Ishikawa (cell line): ENCODE results near the gene HHIP.

ENCODE experiments used
- CEBPB ChIP-seq: IDR thresholded peaks from 2 replicates; pipeline ENCODE4 v1.6.1; 2012
- CREB1 ChIP-seq: IDR thresholded peaks from 2 replicates; pipeline ENCODE4 v1.6.1; 2012; ENCODE audit warnings: low read depth
- EGR1 ChIP-seq: IDR thresholded peaks from 2 replicates; pipeline ENCODE4 v1.6.1; 2012
- EP300 ChIP-seq: IDR thresholded peaks from 2 replicates; pipeline ENCODE4 v1.6.1; 2012; ENCODE audit warnings: borderline replicate concordance
- FOXM1 ChIP-seq: IDR thresholded peaks from 2 replicates; pipeline ENCODE4 v1.6.1; 2012; ENCODE audit warnings: low read depth, borderline replicate concordance
- MAX ChIP-seq: IDR thresholded peaks from 2 replicates; pipeline ENCODE4 v1.6.1; 2012
- NFIC ChIP-seq: IDR thresholded peaks from 2 replicates; pipeline ENCODE4 v1.6.1; 2012
- RAD21 ChIP-seq: IDR thresholded peaks from 2 replicates; pipeline ENCODE4 v1.6.1; 2012; ENCODE audit warnings: low read depth
- REST ChIP-seq: IDR thresholded peaks from 2 replicates; pipeline ENCODE4 v1.6.1; 2012; ENCODE audit warnings: low read depth, mild to moderate bottlenecking
- TAF1 ChIP-seq: IDR thresholded peaks from 2 replicates; pipeline ENCODE4 v1.6.1; 2012; ENCODE audit warnings: low read depth, mild to moderate bottlenecking
- TCF12 ChIP-seq: IDR thresholded peaks from 2 replicates; pipeline ENCODE4 v1.6.1; 2012; ENCODE audit warnings: low read depth
- TEAD4 ChIP-seq: IDR thresholded peaks from 2 replicates; pipeline ENCODE4 v1.6.1; 2012
- USF1 ChIP-seq: IDR thresholded peaks from 2 replicates; pipeline ENCODE4 v1.6.1; 2012
- YY1 ChIP-seq: IDR thresholded peaks from 2 replicates; pipeline ENCODE4 v1.6.1; 2012; ENCODE audit warnings: low read depth
- ZBTB7A ChIP-seq: IDR thresholded peaks from 2 replicates; pipeline ENCODE4 v1.6.1; 2012; ENCODE audit warnings: low read depth

HHIP gene

GRCh38 chr4:144645102-144645630 lies 790 bp upstream of the HHIP start:
- TF ChIP-seq EGR1, result no peak
- no peak for TF ChIP-seq MAX
- no peak for TF ChIP-seq USF1
- no peak for TF ChIP-seq NFIC
- TF ChIP-seq TCF12, result no peak
- no peak for TF ChIP-seq RAD21
- no peak for TF ChIP-seq ZBTB7A
- TF ChIP-seq TAF1, result no peak
- TF ChIP-seq FOXM1, result no peak
- no peak for TF ChIP-seq TEAD4
- no peak for TF ChIP-seq REST
- TF ChIP-seq CEBPB, result no peak
- TF ChIP-seq YY1, result no peak
- TF ChIP-seq CREB1, result no peak
- TF ChIP-seq EP300, result no peak

- no peak for TF ChIP-seq MAX
- no peak for TF ChIP-seq YY1
- TF ChIP-seq ZBTB7A, result no peak
- no peak for TF ChIP-seq TEAD4
- TF ChIP-seq CEBPB, result no peak
- TF ChIP-seq EP300, result no peak
- no peak for TF ChIP-seq REST
- no peak for TF ChIP-seq EGR1
- TF ChIP-seq CREB1, result no peak
- TF ChIP-seq TCF12, result no peak
- TF ChIP-seq RAD21, result no peak
- TF ChIP-seq TAF1, result no peak
- TF ChIP-seq NFIC, result no peak
- TF ChIP-seq FOXM1, result no peak
- no peak for TF ChIP-seq USF1
Observed at GRCh38 chr4:144646523-144647094, 653 bp downstream of the HHIP start.

GRCh38 chr4:144647095-144647561 lies 1.2 kb downstream of the HHIP start:
- no peak for TF ChIP-seq FOXM1
- TF ChIP-seq TEAD4, result no peak
- no peak for TF ChIP-seq EP300
- TF ChIP-seq NFIC, result no peak
- TF ChIP-seq TAF1, result no peak
- TF ChIP-seq ZBTB7A, result no peak
- TF ChIP-seq MAX, result no peak
- no peak for TF ChIP-seq YY1
- TF ChIP-seq CEBPB, result no peak
- no peak for TF ChIP-seq TCF12
- no peak for TF ChIP-seq CREB1
- TF ChIP-seq REST, result no peak
- TF ChIP-seq USF1, result no peak
- no peak for TF ChIP-seq RAD21
